Measurements from ENCODE around the gene VPS51.

VPS51 gene

GRCh38 chr11:65057526-65057925, 38.5 kb upstream of the VPS51 start:
- Histone ChIP-seq H3K27ac (no peak overlapping the region), H3K4me3 (no peak overlapping the region)
- TF ChIP-seq CTCF (IDR thresholded peaks at IDR 0.05), result no peak
- no peak for DNase-seq (ENCODE audit: low spot score)

- H3K4me3 ChIP-seq, result no peak overlapping the region
- H3K27ac ChIP-seq, result no peak overlapping the region
- DNase-seq (ENCODE audit: low spot score), result no peak
- TF ChIP-seq CTCF (IDR thresholded peaks at IDR 0.05), result no peak
Measured at GRCh38 chr11:65058012-65058411, 38.0 kb upstream of the VPS51 start.

GRCh38 chr11:65058419-65059054, 37.5 kb upstream of the VPS51 start, which contains the start of gene NAALADL1:
Gene NAALADL1 (minus strand): TSS chr11:65058553. CDS start chr11:65058521, 32 bp downstream.
- Histone ChIP-seq H3K4me3 (no peak within 1 kb of the TSS), H3K27ac (no peak within 1 kb of the TSS)
- DNase-seq (ENCODE audit: low spot score), result no peak
- TF ChIP-seq CTCF (IDR thresholded peaks at IDR 0.05), result no peak

- Histone ChIP-seq H3K4me3 (no peak overlapping the region), H3K27ac (no peak overlapping the region)
- no peak for TF ChIP-seq CTCF (IDR thresholded peaks at IDR 0.05)
- no peak for DNase-seq (ENCODE audit: low spot score)
Measured at GRCh38 chr11:65059523-65059922, 36.5 kb upstream of the VPS51 start.

GRCh38 chr11:65059959-65060824, 35.8 kb upstream of the VPS51 start:
- no peak overlapping the region for H3K27ac ChIP-seq
- no peak overlapping the region for H3K4me3 ChIP-seq
- no peak for TF ChIP-seq CTCF (IDR thresholded peaks at IDR 0.05)
- no peak for DNase-seq (ENCODE audit: low spot score)

GRCh38 chr11:65060913-65061408, 35.1 kb upstream of the VPS51 start:
- Histone ChIP-seq H3K27ac (no peak overlapping the region), H3K4me3 (no peak overlapping the region)
- TF ChIP-seq CTCF (IDR thresholded peaks at IDR 0.05), result no peak
- no peak for DNase-seq (ENCODE audit: low spot score)
